Stimulated activated CD8-positive, alpha-beta memory T cell treated with anti-CD3 and anti-CD28 coated beads, Interleukin-15, amount 100 ng/mL, for 1 hour (primary cell): Measurements from ENCODE around the gene RUBCNL.
"Not testable (repeated sequence)": the region's sequence is repeated elsewhere in the genome, so short reads cannot be mapped to it uniquely, and the experiment has no call there.

Source experiments
- DNase-seq: peaks from one replicate; pipeline ENCODE4 v3.0.0-alpha.2; 2020; ENCODE audit warnings: low read depth

The RUBCNL gene

GRCh38 chr13:46387064-46387851 lies at the start of gene RUBCNL:
TSS of gene RUBCNL (minus strand) at chr13:46387252. CDS start at chr13:46372475, 14,777 bp downstream.
- no peak for DNase-seq

GRCh38 chr13:46429558-46429957 lies 42.5 kb upstream of the RUBCNL start:
- not testable (repeated sequence) for DNase-seq

GRCh38 chr13:46405457-46405856 lies 18.4 kb upstream of the RUBCNL start:
- no peak for DNase-seq

- DNase-seq: no peak
Measured at GRCh38 chr13:46404733-46405100, 17.7 kb upstream of the RUBCNL start.

- no peak for DNase-seq
Measured at GRCh38 chr13:46403851-46404732, 17.0 kb upstream of the RUBCNL start.

GRCh38 chr13:46402178-46402577 lies 15.1 kb upstream of the RUBCNL start:
- DNase-seq: no peak

- DNase-seq: no peak
Measured at GRCh38 chr13:46401432-46401831, 14.4 kb upstream of the RUBCNL start.

- no peak for DNase-seq
Measured at GRCh38 chr13:46396341-46396740, 9.3 kb upstream of the RUBCNL start.

- DNase-seq: no peak
Measured at GRCh38 chr13:46392967-46393366, 5.9 kb upstream of the RUBCNL start.

GRCh38 chr13:46389457-46390451 lies 2.7 kb upstream of the RUBCNL start:
- DNase-seq: no peak

GRCh38 chr13:46388846-46389245 lies 1.8 kb upstream of the RUBCNL start:
- no peak for DNase-seq

- DNase-seq: no peak
Measured at GRCh38 chr13:46388308-46388707, 1.3 kb upstream of the RUBCNL start.

- no peak for DNase-seq
Measured at GRCh38 chr13:46386392-46387063, 524 bp downstream of the RUBCNL start.

GRCh38 chr13:46385946-46386345 lies 1.1 kb downstream of the RUBCNL start:
- no peak for DNase-seq

- DNase-seq: no peak
Measured at GRCh38 chr13:46383383-46383782, 3.7 kb downstream of the RUBCNL start.

- no peak for DNase-seq
Measured at GRCh38 chr13:46382224-46382623, 4.8 kb downstream of the RUBCNL start.

GRCh38 chr13:46380242-46380641 lies 6.8 kb downstream of the RUBCNL start:
- no peak for DNase-seq

- no peak for DNase-seq
Measured at GRCh38 chr13:46379611-46380010, 7.4 kb downstream of the RUBCNL start.

GRCh38 chr13:46378411-46378810 lies 8.6 kb downstream of the RUBCNL start:
- no peak for DNase-seq

GRCh38 chr13:46377554-46377953 lies 9.5 kb downstream of the RUBCNL start:
- no peak for DNase-seq

- DNase-seq: no peak
Measured at GRCh38 chr13:46374710-46375109, 12.3 kb downstream of the RUBCNL start.
